Panc1 (cell line): ENCODE results near the gene MPND. TPM values are rescaled to one million over a fixed set of nuclear protein-coding genes. Genes with fewer than 3 reads are reported as not detected.

Experiments used
- ATAC-seq: fragments of 200-7000 bp; cut with Tn5 transposase; 2 replicates; pipeline ENCODE4 v1.9.1; 2020; ENCODE audit warnings: mild to moderate bottlenecking, moderate library complexity
- BruUV-seq: library from RNA; stranded (reverse); fragments of 400-500 nt; replicated peaks from 2 replicates; lab custom pipeline; 2021; lab: Mats Ljungman, UMichigan
- CTCF ChIA-PET: fragments of 300-600 bp; sonication (Branson Sonifier 250); formaldehyde crosslinking; loops from one replicate; lab custom pipeline; 2022; ENCODE audit warnings: antibody characterized with exemption; lab: Charles Lee
- POLR2A ChIA-PET: fragments of 300-600 bp; sonication (Branson Sonifier 250); formaldehyde crosslinking; loops from one replicate; lab custom pipeline; 2022; ENCODE audit warnings: antibody characterized with exemption; lab: Charles Lee
- DNase-seq: peaks from one replicate; pipeline ENCODE4 v3.0.0-alpha.2; 2010; ENCODE audit warnings: low read depth, low spot score
- H3K27ac ChIP-seq: 2 replicates; pipeline ENCODE4 v1.5.1; 2011; ENCODE audit warnings: mild to moderate bottlenecking, low read length, inconsistent platforms
- H3K27me3 ChIP-seq: fragments of 200-500 bp; sonication (Bioruptor generic); 2 replicates; pipeline ENCODE4 v1.6.0; 2014; ENCODE audit warnings: low read length, inconsistent platforms; ENCODE audit not compliant: control insufficient read depth, insufficient read depth
- H3K36me3 ChIP-seq: fragments of 200-500 bp; sonication (Bioruptor generic); 2 replicates; pipeline ENCODE4 v1.5.1; 2014; ENCODE audit warnings: inconsistent platforms, mild to moderate bottlenecking, low read length, moderate library complexity; ENCODE audit not compliant: control insufficient read depth, insufficient read depth
- H3K4me1 ChIP-seq: 2 replicates; pipeline ENCODE4 v1.5.1; 2011; ENCODE audit warnings: inconsistent platforms, mild to moderate bottlenecking, low read length, moderate library complexity; ENCODE audit not compliant: control insufficient read depth, insufficient read depth
- H3K4me3 ChIP-seq, 2 experiments: 2 replicates each; pipeline ENCODE4 v1.5.1; 2011 to 2012; ENCODE audit warnings: low read depth in 2 of 2, low read length in 2 of 2, mild to moderate bottlenecking in 2 of 2, inconsistent platforms in 1 of 2, moderate library complexity in 1 of 2
- H3K9me3 ChIP-seq: fragments of 200-500 bp; sonication (Bioruptor generic); 2 replicates; pipeline ENCODE4 v1.5.1; 2014; ENCODE audit warnings: low read depth, mild to moderate bottlenecking, inconsistent platforms, low read length, moderate library complexity; ENCODE audit not compliant: control insufficient read depth, insufficient read depth
- CTCF ChIP-seq: fragments of 450-650 bp; IDR thresholded peaks from 2 replicates; pipeline ENCODE4 v1.5.1; 2017; ENCODE audit warnings: mild to moderate bottlenecking
- POLR2AphosphoS5 ChIP-seq: IDR thresholded peaks from 2 replicates; pipeline ENCODE4 v1.6.1; 2012; ENCODE audit warnings: mild to moderate bottlenecking, low read depth, low read length, moderate library complexity
- SIN3A ChIP-seq: IDR thresholded peaks from 2 replicates; pipeline ENCODE4 v1.6.1; 2012; ENCODE audit warnings: low read depth, mild to moderate bottlenecking, low read length, moderate library complexity, borderline replicate concordance; ENCODE audit not compliant: insufficient read depth
- TCF7L2 ChIP-seq: IDR thresholded peaks from 2 replicates; pipeline ENCODE4 v1.6.1; 2011; ENCODE audit warnings: mild to moderate bottlenecking, low read depth, low read length, inconsistent platforms
- in situ Hi-C: cut with HindIII; loops from 2 replicates; pipeline ENCODE4 v1.10.0; 2016; ENCODE audit warnings: low sequenced_read_pairs, low pct_unique_long_range_greater_than_20kb
- intact Hi-C: fragments of 100-400 bp; cut with micrococcal nuclease; formaldehyde crosslinking; loops from one replicate; pipeline ENCODE4 v1.10.0; 2022; ENCODE audit not compliant: unreplicated experiment
- total RNA-seq: library from RNA; stranded (reverse); gene quantifications from one replicate; pipeline ENCODE4 v1.2.1, GENCODE V29; 2021; ENCODE audit not compliant: unreplicated experiment
- TF ChIP-seq, protein P1 (sequence below), 2 experiments: IDR thresholded peaks; 2 replicates each; pipeline ENCODE4 v1.6.1; 2011 to 2012; ENCODE audit warnings: low read depth in 2 of 2, control low read depth in 1 of 2, low read length in 1 of 2, mild to moderate bottlenecking in 1 of 2, moderate library complexity in 1 of 2; ENCODE audit not compliant: insufficient read depth in 1 of 2

The MPND gene
- total RNA-seq, 1 experiment from 2014 or later: 22.9 TPM

GRCh38 chr19:4305257-4305612 is 38.1 kb upstream of the MPND start:
- Histone ChIP-seq H3K9me3 (no peaks in the 10 kb centered on the region), H3K36me3 (no peaks in the 10 kb centered on the region), H3K4me3 (no peak overlapping the region), H3K27me3 (no peaks in the 10 kb centered on the region), H3K27ac (no peak overlapping the region), H3K4me1 (peaks cover 5% of the 10 kb centered on the region)
- intact Hi-C loops: no loop called here
- ATAC-seq (no peak), DNase-seq (no peak)
- POLR2A ChIA-PET: interaction anchor here (0.7 kb wide), 1 partner anchor 193 kb away, joined by 12 read pairs; no protein-coding TSS in a partner anchor
- BruUV-seq: no TSS peak
- CTCF ChIA-PET: no interaction called here
- in situ Hi-C loops: no loop called here
- TF ChIP-seq TCF7L2: no peak
- TF ChIP-seq CTCF: no peak
- TF ChIP-seq, protein P1, sequence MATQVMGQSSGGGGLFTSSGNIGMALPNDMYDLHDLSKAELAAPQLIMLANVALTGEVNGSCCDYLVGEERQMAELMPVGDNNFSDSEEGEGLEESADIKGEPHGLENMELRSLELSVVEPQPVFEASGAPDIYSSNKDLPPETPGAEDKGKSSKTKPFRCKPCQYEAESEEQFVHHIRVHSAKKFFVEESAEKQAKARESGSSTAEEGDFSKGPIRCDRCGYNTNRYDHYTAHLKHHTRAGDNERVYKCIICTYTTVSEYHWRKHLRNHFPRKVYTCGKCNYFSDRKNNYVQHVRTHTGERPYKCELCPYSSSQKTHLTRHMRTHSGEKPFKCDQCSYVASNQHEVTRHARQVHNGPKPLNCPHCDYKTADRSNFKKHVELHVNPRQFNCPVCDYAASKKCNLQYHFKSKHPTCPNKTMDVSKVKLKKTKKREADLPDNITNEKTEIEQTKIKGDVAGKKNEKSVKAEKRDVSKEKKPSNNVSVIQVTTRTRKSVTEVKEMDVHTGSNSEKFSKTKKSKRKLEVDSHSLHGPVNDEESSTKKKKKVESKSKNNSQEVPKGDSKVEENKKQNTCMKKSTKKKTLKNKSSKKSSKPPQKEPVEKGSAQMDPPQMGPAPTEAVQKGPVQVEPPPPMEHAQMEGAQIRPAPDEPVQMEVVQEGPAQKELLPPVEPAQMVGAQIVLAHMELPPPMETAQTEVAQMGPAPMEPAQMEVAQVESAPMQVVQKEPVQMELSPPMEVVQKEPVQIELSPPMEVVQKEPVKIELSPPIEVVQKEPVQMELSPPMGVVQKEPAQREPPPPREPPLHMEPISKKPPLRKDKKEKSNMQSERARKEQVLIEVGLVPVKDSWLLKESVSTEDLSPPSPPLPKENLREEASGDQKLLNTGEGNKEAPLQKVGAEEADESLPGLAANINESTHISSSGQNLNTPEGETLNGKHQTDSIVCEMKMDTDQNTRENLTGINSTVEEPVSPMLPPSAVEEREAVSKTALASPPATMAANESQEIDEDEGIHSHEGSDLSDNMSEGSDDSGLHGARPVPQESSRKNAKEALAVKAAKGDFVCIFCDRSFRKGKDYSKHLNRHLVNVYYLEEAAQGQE (IDR thresholded peaks at IDR 0.05; ENCODE audit: insufficient read depth in 1 of 2, low read depth in 2 of 2, low read length in 1 of 2): no peak
- no peak for TF ChIP-seq SIN3A
- TF ChIP-seq POLR2AphosphoS5: no peak

GRCh38 chr19:4305659-4306058 is 37.7 kb upstream of the MPND start:
- DNase-seq (no peak), ATAC-seq (no peak)
- intact Hi-C loops: no loop called here
- in situ Hi-C loops: no loop called here
- Histone ChIP-seq H3K4me1 (peaks cover 5% of the 10 kb centered on the region), H3K27me3 (no peaks in the 10 kb centered on the region), H3K4me3 (no peak overlapping the region), H3K27ac (no peak overlapping the region), H3K9me3 (no peaks in the 10 kb centered on the region), H3K36me3 (no peaks in the 10 kb centered on the region)
- TF ChIP-seq TCF7L2 (no peak), CTCF (no peak), POLR2AphosphoS5 (no peak), SIN3A (no peak)
- TF ChIP-seq, protein P1 (IDR thresholded peaks at IDR 0.05; ENCODE audit: insufficient read depth in 1 of 2, low read depth in 2 of 2, low read length in 1 of 2): no peak
- no TSS peak for BruUV-seq
- CTCF ChIA-PET: no interaction called here
- POLR2A ChIA-PET: no interaction called here
